ENCODE results near the gene PGBD5. TPM values are rescaled to one million over a fixed set of nuclear protein-coding genes. Genes with fewer than 3 reads are reported as not detected.

Gene PGBD5
- total RNA-seq, 1 donor from 2014 or later, result 0.12 TPM

- no peak for DNase-seq (ENCODE audit: extremely low read depth, low read depth, low spot score)
Observed at GRCh38 chr1:230351514-230351913, 74.6 kb downstream of the PGBD5 start.

- no peak for DNase-seq (ENCODE audit: extremely low read depth, low read depth, low spot score)
Observed at GRCh38 chr1:230350208-230350921, 75.8 kb downstream of the PGBD5 start.

- DNase-seq (ENCODE audit: extremely low read depth, low read depth, low spot score), result no peak
Observed at GRCh38 chr1:230349020-230349393, 77.1 kb downstream of the PGBD5 start.

GRCh38 chr1:230348386-230349019 lies 77.6 kb downstream of the PGBD5 start:
- DNase-seq (ENCODE audit: extremely low read depth, low read depth, low spot score), result no peak

GRCh38 chr1:230347896-230348295 lies 78.2 kb downstream of the PGBD5 start:
- DNase-seq (ENCODE audit: extremely low read depth, low read depth, low spot score), result no peak

- no peak for DNase-seq (ENCODE audit: extremely low read depth, low read depth, low spot score)
Observed at GRCh38 chr1:230345139-230345885, 80.8 kb downstream of the PGBD5 start.

GRCh38 chr1:230342699-230343098 lies 83.4 kb downstream of the PGBD5 start:
- no peak for DNase-seq (ENCODE audit: extremely low read depth, low read depth, low spot score)

GRCh38 chr1:230342019-230342418 lies 84.1 kb downstream of the PGBD5 start:
- no peak for DNase-seq (ENCODE audit: extremely low read depth, low read depth, low spot score)

- DNase-seq (ENCODE audit: extremely low read depth, low read depth, low spot score), result no peak
Observed at GRCh38 chr1:230341162-230341546, 85.0 kb downstream of the PGBD5 start.

- DNase-seq (ENCODE audit: extremely low read depth, low read depth, low spot score), result no peak
Observed at GRCh38 chr1:230340526-230341161, 85.5 kb downstream of the PGBD5 start.

GRCh38 chr1:230339033-230339432 lies 87.1 kb downstream of the PGBD5 start:
- DNase-seq (ENCODE audit: extremely low read depth, low read depth, low spot score), result no peak

- no peak for DNase-seq (ENCODE audit: extremely low read depth, low read depth, low spot score)
Observed at GRCh38 chr1:230337266-230337665, 88.9 kb downstream of the PGBD5 start.

GRCh38 chr1:230335861-230336522 lies 90.1 kb downstream of the PGBD5 start:
- no peak for DNase-seq (ENCODE audit: extremely low read depth, low read depth, low spot score)

GRCh38 chr1:230334447-230334837 lies 91.7 kb downstream of the PGBD5 start:
- no peak for DNase-seq (ENCODE audit: extremely low read depth, low read depth, low spot score)

GRCh38 chr1:230333590-230334446 lies 92.3 kb downstream of the PGBD5 start:
- no peak for DNase-seq (ENCODE audit: extremely low read depth, low read depth, low spot score)

- no peak for DNase-seq (ENCODE audit: extremely low read depth, low read depth, low spot score)
Observed at GRCh38 chr1:230332575-230333066, 93.5 kb downstream of the PGBD5 start.

GRCh38 chr1:230332061-230332460 lies 94.1 kb downstream of the PGBD5 start:
- DNase-seq (ENCODE audit: extremely low read depth, low read depth, low spot score), result no peak

GRCh38 chr1:230330157-230330556 lies 96.0 kb downstream of the PGBD5 start:
- no peak for DNase-seq (ENCODE audit: extremely low read depth, low read depth, low spot score)

- no peak for DNase-seq (ENCODE audit: extremely low read depth, low read depth, low spot score)
Observed at GRCh38 chr1:230328342-230329015, 97.7 kb downstream of the PGBD5 start.

All from glomerular endothelial cell (primary cell).